ENCODE measurements around the gene DOK4.
"Not testable (repeated sequence)": the region's sequence is repeated elsewhere in the genome, so short reads cannot be mapped to it uniquely, and the experiment has no call there.

The DOK4 gene

DNA sequence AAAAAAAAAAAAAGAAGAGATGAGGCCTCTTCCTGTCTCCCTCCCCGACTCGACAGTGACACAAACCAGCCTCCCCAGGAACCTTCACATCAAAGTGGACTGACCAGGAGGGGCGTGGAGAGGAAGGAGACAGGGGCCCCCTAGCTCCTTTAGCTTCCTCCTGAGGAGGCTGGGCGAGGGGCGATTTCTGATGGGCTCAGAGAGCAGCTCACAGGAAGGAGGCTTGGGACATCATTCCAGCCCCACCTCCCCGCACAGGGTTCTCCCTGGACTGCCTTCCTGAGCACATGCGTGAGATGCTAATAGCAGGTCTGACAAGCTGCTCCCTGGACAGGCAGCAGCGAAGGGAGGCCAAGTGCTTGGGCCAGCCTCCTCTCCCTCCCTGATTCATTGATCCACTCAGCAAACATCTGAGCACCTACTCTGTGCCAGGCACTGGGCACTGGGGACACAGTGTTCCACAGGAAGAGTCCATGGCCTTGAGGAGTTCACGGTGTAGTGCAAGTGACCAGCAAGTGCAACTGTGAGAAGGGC lies 14.4 kb upstream of the DOK4 start:
- DNase-seq: no peak

- not testable (repeated sequence) for DNase-seq
Measured at GRCh38 chr16:57499941-57500340, 13.6 kb upstream of the DOK4 start.

DNA sequence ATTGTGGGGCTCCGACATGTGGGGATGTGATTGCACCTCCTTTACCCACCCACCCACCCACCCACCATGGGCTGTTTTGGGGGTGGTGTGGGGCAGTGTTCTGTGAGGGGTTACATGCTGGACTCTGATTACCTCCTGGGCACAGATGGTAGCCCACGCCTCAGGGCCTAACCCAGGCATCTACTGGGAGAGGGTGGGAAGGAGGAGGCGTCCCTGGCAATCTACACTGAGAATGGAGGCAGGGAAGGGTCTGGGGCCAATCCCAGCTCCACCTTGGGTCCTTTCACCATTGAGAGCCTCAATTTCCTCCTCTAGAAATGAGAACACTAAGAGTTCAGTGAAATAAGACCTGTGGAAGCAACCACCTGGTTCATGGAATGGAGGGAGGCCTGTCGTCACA lies 11.7 kb upstream of the DOK4 start:
- DNase-seq: no peak

GRCh38 chr16:57497121-57497520 lies 10.8 kb upstream of the DOK4 start:
- DNase-seq: no peak

DNA sequence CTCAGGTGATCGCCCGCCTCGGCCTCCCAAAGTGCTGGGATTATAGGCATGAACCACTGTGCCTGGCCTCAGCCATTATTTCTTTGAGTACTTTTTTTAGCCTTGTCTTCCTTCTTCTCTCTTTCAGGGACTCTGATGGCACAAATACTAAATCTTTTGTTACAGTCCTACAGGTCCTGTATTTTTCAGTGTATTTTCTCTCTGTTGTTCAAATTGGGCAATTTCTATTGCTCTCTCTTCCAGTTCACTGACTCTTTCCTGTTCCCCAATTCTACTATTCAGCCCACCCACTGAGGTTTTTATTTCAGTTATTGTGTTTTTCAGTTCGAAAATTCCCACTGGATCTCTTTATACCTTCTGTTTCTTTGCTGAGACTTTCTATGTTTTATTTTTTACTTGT lies 7.5 kb upstream of the DOK4 start:
- DNase-seq: no peak

DNA sequence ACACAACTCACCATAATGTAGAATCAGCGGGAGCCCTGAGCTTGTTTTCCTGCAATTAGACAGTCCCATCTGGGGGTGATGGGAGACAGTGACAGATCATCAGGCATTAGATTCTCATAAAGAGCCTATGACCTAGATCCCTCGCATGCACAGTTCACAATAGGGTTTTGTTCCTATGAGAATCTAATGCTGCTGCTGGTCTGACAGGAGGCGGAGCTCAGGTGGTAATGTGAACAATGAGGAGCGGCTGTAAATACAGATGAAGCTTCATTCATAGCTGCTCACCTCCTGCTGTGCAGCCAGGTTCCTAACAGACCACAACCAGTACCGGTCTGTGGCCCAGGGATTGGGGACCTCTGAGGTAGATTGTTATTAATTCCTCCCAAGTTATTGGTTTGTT lies 2.9 kb upstream of the DOK4 start:
- DNase-seq: no peak

- DNase-seq: no peak
Measured at GRCh38 chr16:57486858-57487834, 853 bp upstream of the DOK4 start.

DNA sequence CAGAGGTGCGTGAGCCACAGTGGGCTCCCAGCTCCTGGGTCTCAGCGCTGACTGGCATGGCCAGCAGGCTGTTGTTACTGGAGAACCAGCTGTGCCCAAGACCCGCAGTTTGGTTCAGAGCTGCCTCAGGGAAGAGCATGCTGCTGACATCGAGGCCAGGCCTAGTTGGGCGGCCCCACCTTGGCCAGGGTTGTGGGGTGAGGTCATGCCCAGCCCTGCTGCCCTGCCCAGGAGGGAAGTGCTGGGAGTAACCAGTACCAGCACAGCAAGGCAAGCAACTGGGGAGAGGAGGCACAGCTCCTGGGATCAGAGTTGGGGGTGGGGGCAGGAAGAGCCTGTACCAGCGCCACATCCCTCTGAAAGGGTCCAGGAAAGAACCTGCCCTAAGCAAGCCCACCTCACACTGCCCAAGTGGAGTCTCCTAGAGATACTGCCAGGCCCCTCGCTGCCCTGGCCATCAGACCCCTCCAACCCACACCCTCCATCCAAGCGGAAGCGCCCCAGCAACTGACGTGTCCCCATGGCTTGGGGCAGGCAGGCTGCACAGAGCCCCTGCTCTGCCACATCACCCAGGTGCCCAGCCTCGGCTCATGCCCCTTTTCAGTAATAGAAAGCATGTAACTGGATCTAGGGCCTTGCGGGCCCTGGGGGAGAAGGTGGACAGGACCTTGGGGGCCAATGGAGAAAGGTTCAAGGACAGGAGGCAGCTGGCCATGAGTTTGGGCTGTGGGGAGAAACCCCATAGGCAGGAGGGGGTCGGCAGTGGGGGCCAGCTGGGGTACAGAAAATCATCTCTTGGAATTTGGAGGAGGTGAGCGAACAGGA lies 990 bp downstream of the DOK4 start:
- DNase-seq: no peak

DNA sequence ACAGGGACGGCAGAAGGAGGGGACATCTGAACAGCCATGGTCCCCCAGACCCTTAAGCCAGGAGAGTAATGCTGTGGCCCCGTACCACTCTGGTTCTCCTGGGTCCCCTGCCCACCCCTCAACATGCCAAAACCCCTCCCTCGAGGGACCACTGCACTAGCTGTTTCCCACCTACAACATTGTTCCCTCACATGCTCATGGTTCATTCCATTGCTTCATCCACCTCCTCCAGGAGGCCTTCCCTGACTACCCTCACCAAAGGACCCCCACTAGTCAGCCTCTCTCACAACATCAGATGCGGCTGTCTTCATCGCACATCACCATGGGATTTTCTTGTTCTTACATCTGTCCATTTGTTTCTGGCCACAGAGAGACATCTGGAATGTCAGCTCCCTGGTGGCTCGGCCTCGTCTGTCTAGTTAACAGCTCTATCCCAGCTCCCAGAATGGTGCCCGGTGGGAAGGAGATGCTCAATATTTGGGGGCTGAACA lies 1.7 kb downstream of the DOK4 start:
- DNase-seq: no peak

GRCh38 chr16:57483725-57484514 lies 2.4 kb downstream of the DOK4 start:
- DNase-seq: no peak

DNA sequence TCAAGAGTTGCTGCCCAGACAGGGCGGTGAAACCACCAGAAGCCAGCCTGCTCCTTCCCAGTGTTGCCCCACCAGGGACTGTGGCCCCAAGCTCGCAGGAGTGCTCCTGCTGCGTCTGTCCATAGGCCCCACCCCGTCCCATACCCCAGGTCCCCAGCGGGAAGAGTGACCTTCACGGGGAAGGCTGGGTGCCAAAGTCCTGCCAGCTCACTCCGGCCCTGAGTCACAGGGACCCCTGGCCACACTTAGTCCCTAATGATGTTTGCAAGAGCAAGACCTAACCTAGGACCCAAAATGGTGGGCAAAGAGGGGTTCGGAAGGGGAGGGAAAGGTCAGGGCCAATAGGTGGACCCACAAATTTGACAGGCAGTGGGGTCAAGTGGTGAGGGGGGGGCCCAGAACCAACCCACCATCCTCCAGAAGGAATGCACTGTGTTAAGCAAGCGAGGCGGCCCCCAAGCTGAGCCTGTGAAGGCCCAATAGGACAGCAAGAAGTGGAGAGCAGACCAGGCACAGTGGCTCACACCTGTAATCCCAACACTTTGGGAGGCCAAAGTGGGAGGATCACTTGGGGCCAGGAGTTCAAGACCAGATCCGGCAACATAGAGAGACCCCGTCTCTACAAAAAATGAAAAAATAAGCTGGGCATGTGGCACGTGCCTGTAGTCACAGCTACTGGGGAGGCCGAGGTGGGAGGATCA lies 3.3 kb downstream of the DOK4 start:
- DNase-seq: no peak

DNA sequence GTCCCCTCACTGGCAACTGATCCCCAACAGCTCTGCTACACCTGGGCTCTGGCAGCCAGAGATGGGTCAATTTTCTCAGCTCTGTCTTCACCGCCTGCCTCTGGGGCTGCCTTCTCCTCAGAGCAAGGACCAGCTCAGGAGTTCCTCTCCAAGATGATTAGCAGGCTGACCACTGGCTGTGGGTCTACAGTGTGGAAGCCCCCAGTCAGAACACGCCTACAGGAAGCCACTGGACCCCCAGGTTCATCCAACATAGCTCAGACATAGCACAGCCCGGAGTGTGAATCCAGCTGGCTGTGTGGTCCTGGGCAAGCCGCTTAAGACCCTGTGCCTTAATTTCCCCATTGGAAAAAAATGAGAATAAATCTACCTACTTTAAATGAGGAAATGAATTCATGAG lies 4.9 kb downstream of the DOK4 start:
- DNase-seq: no peak

DNA sequence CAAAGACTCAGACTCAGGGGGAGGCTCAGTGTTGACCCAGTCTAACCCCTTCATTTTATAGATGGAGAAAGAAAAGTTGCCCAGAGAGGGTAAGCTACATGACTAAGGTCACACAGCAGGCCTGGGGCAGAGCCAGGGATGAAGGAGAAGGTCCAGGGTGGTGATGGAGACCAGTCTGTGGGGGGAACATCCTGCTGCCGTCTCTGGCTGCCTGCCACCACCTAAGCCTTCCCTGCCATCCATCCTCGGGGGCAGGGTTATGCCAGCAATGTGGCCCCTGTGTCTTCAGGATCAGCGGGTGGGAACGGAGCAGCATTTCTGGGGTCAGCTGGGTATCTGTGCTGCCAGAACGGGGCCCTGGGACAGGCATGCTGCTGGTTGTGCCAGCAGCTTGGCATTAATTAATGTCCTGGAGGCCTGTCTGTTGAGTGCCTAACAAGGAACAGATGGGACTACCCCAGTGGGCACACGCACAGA lies 5.5 kb downstream of the DOK4 start:
- DNase-seq: no peak

DNA sequence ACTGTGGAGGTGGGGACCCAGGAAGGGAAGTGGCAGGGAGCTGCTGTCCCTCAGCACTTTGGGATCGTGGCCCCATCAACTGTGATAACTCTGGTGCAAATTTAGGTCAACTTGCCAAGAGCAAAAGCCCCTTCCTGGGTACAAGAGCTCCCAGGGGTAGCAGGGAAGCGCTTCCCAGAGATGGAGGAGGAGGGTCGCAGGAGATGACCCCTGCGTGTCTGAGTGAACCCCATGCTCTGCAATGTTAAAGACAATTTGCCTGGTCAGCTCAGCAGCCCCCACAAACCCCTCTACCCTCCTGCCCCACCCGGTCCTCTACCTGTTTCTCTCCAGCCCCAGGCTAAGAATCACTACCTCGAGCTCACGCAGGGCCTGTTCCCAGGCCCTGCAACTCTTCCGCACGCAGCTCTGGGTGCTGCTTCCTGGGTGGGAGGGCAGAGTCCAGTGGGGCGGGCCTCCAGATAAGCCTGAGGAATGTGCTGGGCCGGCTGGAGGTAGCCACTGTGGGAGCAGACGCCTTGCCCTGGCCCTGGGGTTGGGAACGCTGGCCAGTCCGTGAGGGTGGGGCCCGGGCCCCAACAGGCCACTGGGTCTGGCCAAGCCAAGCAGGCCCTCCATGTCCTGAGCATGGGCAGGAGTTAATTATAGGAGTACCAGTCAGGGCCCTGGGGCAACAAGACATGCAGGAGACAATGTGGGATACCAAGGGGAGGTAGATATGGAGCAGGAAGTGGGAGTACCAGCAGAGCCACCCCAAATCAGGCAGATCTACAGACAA lies 6.1 kb downstream of the DOK4 start:
- DNase-seq: no peak

DNA sequence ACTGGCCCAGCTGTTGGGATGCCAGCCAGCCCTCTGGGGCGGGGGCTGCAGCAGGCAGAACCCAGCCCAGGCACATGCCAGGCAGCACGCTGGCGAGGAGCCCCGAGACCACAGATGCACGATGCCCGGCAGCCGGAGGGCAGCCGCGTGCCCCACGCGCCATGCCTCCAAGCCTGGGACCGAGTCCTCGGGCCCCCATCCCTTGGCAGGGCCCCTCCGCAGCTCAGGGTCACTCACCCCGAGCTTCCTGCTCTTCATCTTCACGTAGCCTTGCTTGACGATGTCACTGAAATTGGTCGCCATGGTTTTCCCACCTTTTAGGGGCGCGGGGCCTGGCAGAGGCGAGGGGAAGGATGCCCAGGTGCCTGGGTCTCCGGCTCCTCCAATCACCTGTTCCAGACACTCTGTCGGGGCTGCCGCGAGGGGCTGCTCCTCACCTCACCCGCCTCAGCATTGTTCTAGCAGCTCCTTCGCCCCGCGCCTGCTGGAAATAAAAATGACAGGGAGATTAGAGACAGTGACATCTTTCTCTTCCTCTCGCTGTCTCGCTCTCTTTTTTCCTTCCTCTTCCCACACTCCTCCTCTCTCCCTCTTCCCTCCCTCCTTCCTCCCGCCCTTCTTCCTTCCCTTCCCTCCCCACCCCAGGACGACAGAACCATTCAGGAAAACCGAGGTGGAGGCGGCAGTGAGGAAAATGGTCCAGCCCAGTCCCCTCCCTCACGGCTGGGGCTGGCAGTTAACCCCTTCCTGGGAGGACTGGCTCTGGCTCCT lies 6.9 kb downstream of the DOK4 start:
- DNase-seq: no peak

DNA sequence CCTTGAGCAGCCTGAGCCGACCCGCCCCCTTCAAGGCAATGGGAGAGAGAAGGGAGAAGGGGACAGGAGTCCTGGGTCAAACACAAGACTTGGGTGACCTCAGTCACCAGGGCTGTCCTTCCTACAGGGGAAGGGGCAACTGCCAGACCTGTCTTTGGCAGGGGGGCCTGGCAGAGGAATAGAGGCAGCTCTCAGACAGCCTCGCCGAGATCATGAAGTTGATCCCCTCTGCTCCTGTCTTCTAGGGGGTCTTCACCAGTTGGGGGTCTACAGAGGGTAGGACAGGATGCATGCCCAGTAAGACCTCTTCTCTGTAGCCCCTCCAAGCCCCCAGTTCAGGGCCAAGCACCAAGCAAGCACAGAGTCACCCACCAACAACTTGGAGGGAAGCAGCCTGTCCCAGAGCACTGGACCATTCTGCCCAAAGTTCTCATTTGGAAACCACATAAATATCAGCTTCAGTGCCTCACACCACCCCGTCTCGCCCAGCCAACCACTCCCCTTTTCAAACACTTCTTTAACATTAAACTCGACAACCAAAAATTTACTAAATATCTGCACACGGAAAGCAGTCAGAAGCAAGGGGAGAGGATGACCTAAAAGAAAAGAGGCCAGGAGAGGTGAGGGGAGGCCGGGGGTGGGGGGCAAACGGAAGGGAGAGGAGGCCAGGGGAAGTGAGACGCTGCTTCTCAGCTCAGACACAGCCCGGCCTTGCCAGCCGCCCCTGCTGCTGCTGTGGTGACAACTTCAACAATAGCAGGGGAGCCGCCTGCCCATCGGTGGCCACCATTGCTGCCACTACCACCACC lies 7.7 kb downstream of the DOK4 start:
- no peak for DNase-seq

DNA sequence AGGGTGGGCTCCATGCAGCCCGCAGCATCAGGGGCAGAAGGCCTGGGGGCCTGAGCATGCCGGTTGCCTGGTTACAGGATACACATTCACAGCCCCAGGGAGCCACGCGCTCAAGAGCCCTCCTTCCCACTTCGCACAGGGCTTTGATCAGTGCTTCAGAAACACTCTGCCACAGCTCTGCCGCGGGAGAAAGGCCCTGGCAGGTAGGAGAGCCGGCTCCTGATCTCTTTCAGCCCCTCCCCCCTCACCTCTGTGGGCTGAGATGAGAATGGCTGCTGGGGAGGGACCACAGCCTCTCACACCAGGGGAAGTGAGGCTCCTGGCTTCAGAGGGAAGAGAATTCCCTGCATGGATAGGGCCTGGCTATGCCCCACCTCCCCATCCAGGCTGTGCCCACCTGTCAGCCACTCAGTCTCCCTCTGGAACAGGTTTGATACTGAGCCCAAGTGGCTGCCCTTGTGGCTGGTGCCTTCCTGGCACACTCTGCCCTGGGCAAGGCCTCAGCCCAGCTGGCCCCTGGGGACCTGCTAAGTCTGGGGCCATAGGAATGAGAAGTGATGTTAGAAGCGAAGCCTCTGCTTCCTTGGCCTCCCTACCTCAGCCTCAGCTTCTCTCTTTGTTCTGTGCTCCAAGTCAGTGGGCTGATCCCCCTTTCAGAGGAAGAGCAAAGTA lies 8.6 kb downstream of the DOK4 start:
- no peak for DNase-seq

- no peak for DNase-seq
Measured at GRCh38 chr16:57476546-57477410, 9.5 kb downstream of the DOK4 start.

All from NCI-H2029 (cell line).